HG03457 (cell line): ENCODE data around the gene MYH6.

Experiments used
- ATAC-seq: cut with Tn5 transposase; IDR thresholded peaks from one replicate; pipeline ENCODE4 v1.9.1; 2021; ENCODE audit warnings: moderate number of reproducible peaks; ENCODE audit not compliant: unreplicated experiment

The MYH6 gene

DNA sequence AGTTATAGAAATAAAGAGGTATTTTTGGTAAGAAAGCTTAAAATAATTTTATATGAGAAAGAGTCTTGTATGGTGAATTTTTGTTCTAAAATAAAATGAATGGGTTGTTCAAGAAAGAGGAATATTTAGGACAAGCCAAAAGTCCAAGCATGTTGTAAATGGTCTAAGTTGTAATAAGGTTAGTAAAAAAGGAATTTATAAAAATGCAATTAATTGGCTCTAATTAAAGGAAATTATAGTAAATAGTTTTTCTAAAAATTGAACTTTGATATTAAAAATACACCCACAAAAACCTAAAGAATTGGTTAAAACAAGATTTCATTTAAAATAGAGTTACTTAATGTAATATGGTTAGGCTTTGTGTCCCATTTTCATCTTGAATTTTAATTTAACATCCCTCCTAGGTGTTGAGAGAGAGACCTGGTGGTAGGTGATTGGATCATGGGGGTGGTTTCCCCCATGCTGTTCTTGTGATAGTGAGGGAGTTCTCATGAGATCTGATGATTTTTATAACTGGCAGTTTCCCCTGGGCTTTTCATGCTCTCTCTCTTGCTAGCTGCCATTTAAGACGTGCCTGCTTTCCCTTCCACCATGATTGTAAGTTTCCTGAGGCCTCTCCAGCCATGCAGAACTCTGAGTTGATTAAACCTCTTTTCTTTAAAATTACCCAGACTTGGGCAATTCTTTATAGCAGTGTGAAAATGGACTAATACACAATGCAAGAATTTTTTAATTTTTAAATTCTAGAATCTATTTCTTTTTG is 68.4 kb downstream of the MYH6 start:
- no peak for ATAC-seq

GRCh38 chr14:23335623-23336022 is 72.5 kb downstream of the MYH6 start:
- ATAC-seq = no peak
